Anterior cingulate cortex (tissue), 58 donors: ENCODE measurements around the gene IDH3A.
"Not testable (repeated sequence)": the region's sequence is repeated elsewhere in the genome, so short reads cannot be mapped to it uniquely, and the experiment has no call there.

Experiments
- DNase-seq, 58 donors: peaks; one replicate each; lab custom pipeline; 2025; lab: John Stamatoyannopoulos, UW

IDH3A gene

DNA sequence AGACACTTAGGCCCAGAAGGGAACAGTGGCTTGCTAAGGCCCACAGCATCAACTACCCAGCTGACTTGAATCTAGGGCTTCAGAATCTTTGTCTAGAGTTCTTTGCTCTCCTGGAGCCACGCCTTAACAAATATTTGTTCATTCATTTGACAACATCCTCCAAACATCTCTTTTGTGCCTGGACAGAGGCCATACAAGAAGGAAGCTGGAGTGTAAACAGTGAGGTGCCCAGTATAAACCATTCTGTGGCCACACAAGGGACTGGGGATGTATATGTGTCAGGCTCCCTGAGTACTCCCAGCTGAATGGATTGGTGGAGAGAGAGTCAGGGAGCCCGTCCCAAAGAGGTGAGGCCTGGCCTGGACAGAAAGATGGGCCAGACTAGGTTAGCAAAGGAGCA is 21.3 kb upstream of the IDH3A start:
- no peak for DNase-seq

DNA sequence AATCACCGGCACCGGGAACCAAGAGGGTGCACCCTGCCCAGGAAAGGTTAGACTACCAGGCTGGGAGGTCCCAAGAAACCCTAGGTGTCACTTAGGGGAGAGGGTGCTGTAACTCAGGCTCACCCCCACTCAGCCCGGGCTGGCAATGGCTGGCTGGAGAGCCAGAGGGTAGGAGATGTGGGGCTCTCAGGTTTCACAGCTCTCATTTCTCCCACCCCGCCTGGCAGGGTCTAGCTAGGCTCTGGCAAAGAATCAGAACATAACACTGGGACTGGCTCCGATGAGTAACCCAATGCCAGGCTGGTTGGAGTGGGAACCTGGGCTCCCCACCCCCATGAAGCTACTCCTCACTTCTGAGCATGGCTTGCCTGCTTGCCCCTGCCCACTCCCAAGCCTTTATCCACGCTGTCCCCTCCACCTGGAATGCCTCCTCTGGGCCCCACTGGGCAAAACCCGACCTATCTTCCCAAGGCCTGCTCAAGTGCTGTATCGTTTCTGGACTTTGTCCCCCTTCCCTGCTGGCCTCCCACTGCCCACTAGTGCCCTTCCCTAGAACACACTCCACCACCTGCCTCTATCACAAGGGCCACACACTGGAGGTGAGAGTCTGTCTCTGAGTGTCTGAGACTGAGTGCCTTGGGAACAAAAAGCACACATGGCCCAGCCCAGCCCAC is 19.9 kb upstream of the IDH3A start:
- peak in 2 of 58 donors; percentile 4 to 12 for DNase-seq

DNA sequence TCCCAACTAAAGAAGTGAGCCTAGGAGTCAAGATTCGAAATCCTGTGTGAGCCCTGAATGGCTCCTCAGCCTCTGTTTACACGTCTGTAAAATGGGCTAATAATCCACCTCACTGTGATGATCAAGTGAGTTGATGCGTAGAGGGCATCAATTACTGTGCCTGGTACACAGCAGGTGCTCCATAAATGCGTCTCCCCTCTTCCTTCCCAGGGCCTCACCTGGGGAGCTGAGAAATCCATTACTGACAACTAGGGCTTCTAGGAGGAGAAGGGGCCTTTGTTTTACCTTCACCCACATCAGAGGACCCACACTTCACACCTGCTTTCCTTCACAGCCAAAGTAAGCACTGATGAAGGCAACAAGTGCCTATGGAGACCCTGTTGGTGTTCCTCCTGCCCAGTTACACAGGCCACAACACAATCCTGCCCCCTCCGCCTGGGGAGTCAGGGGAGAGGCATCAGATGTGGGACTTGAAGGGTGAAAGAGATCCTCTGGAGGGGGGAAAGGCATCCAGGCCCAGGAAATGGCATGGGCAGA is 19.3 kb upstream of the IDH3A start:
- no peak for DNase-seq

DNA sequence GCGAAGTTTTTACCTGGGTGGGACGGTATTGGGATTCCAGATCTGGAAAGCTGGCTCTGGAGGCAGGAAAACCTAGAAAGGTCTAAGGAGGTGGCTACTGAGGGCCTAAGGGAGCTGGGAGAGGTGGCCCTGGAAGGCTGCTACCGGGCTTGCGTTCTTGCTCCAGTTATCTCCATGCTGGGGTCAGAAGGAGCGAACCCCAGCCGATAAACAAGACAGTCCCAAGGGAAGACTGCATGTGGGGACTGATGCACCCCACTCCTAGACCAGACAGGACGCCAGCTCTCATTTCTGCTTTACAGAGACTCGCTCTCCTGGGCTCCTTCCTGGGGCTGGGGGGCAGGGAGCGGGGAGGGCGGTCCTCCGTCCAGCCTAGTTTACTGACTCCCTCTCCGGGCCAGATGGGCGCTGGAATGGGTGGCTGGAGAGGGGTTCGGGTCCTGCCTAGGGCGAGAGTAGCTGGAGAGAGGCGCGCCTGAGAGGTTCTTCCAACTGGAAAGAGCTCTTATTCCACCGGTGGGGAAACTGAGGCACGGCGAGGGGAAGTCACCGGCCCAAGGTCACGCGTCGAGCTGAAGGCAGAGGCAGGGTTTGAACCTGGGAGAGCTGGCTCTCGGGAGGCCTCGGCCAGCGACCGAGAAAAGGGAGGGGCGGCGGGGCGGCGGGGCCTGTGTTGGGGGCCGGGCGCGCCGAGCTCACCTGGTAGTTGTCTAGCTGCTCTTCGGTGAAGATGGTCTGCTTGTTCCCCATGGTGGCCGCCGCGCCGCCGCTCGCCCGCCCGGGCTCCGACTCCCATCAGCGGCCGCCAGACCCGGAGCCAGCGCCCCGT is 18.5 kb upstream of the IDH3A start:
- DNase-seq: peak in 3 of 58 donors; percentile 33 to 59 (median 46)

DNA sequence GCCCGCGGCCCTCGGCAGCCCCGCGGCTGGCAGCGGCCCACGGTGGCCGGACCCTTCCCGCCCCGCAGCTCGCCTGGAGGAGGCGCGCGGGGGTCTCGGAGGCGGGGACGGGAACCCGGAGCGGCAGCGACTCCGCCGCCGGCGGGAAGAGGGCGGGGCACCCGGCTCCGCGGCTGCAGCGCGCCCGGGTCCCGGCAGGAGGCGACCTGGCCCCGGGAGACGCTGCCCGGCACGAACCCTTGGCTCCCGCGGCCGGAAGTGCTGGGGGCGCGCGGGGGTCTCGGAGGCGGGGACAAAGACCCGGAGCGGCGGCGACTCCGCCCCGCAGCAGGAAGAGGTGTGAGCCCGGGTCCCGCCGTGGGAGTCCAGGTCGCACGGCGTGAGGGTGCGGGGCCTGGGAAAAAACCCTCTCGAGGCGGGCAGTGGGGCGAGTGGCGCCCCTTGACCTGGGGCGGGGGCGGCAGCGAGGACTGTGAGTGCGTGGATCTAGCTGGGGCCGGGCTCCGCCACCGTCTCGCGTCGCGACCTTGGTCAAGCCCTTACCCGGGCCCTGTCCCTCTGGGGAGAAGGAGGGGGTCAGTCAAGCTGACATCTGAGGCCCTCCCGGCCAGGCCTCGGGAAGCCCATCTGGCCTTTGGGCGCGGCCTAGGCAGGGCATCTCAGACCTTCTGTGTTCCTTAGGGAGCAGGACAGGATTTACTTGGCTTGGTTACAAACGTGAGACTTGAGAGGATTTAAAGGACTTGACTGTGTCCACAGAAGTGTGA is 17.7 kb upstream of the IDH3A start, which contains the start of gene CIB2:
Gene CIB2, minus strand, starts transcription at position 151 of the 767 bp plus-strand sequence. CDS start 230 bp downstream, outside the sequence.
- DNase-seq: peak in 47 of 58 donors; percentile 10 to 69 (median 35)

DNA sequence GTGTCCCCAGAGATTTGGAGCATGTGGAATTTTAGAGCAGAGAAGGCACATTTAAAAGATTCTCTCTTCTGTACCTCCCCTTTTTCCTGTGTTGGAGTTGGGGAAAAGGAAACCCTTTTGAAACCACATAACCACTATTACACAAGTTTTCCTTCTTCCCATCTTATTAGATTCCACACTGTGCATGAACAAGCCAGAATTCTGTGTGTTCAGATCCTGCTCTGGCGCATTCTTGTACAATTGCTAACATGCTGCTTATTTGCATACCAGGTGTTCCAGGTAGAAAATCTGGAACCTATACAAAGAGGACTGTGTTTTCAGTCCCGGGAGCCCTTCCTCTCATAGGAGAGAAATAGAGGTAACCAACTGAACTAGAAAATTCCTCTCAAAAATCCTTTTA is 15.4 kb upstream of the IDH3A start:
- no peak for DNase-seq

DNA sequence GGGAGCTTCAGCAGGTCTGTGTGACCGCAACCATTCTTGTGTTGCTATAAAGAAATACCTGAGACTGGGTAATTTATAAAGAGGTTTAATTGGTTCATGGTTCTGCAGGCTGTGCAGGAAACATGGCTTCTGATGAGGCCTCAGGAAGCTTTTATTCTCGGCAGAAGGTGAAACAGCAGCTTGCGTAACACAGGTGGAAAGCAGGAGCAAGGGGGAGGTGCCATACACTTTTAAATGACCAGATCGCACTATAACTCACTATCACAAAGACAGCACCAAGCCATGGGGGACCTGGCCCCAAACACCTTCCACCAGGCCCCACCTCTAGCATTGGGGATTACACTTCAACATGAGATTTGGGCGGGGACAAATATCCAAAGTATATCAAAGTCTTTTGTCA is 9.6 kb upstream of the IDH3A start:
- DNase-seq: no peak

DNA sequence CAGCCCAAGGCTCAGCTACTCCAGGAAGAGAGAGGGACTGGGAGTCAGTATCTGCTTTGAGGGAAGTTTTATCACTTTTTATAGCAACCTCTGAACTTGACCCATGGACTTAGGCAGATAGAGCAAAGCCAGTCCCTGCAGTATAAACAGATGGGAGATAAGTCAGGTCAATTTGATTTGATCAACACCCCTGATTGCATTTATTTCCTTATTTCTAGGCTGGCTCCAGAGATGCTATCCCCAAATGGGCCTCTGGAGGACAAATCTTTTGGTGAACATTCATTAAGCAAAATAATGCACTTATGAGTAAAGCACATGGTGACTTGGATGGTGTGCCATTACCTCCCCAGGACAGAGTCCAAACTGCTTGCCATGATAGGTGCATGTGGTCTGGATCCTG is 8.9 kb upstream of the IDH3A start:
- no peak for DNase-seq

DNA sequence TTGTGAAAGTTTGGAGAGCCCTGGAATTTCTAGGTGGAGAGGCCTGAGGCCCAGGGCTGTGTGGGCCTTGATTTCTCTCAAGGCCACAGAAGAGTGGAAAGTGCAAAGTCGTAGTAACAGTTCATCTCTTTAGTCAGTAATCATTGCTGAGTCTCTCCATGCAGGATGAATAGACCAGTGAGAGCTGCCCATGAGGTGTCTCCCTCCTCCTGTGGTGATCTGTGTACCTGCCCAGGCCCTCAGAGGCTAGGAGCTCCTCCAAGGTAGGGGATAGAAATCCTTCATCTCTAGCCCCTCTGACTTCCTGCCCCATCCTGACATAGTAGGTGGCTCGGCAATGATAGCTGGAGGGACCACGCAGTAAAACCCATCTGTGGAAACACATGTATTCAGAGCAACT is 6.8 kb upstream of the IDH3A start:
- no peak for DNase-seq

DNA sequence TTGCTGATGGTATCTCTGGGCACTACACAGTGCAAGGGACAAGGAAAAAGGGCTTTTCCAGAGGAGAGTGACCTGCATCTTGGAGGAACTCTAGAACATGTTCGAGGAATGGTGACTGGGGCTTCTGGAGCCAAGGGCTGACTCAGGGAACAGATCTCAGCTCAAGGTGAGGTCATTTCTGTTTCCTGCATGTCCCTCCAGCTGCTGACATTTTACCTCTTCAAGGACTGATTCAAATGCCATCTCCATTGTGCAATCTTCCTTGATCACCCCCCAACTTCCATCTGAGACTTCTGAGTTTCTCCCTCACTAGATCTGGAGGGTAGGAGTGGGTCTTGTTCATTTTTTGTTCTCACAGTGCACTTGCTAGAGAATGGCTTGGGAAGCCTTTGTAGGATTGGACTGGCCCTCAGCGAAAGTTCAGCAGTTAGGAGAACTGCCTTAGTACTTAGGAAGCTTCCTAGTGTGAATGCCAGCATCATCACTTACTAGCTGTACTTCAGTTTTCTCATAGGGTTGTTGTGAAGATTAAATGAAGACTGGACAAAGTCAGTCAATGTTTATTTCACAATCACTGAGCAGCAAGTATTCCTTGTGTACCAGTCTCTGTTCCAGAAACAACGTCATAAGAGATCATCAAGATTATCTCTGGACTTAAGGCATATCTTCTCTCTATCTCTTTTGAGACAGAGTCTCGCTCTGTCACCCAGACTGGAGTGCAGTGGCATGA is 2.6 kb upstream of the IDH3A start:
- DNase-seq: no peak

DNA sequence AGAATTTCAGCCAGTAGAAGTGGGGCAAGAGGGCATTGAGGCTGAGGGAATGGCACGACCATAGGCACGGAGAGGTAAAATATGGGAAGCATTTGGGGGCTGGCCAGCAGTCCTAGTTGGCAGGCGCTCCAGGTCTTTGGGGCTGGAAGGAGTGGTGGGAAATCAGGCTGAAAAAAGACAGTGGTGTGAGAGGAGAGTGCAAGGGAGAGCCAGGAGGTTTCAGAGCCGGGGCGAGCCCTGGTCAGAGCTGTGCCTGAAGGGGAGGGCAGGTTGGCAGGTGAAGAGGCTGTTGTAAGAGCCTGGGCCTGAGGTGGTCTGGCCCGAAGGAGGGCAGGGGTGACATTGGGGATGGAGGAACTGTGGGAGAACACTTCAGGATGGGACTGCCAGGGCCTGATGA is 1.6 kb upstream of the IDH3A start:
- no peak for DNase-seq

DNA sequence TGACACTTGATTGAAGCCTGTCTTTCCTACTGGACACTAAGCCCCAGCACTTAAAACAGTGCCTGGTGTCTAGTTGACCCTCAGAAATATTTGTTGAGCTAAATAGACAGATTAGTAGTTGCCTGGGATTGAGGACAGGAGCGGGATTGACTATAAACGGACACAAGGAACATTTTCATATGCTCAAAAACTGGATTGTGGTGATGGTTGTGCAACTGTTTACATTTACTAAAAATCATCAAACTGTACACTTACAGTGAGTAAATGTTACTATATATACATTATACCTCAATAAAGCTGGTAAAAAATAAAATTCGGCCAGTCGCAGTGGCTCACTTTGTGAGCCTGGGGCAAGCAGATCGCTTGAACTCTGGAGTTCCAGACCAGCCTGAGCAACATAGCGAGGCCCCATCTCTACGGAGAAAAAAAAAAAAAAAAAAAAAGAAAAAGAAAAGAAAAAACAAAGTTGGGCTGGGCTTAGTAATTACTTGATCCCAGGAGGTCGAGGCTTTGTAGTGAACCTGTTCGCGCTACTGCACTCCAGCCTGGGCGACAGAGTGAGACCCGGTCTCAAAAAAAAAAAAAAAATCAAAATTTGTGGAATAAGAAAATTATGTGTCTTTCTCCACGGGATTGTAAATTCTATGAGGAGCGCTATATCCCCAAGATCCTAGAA is 632 bp upstream of the IDH3A start:
- no peak for DNase-seq

DNA sequence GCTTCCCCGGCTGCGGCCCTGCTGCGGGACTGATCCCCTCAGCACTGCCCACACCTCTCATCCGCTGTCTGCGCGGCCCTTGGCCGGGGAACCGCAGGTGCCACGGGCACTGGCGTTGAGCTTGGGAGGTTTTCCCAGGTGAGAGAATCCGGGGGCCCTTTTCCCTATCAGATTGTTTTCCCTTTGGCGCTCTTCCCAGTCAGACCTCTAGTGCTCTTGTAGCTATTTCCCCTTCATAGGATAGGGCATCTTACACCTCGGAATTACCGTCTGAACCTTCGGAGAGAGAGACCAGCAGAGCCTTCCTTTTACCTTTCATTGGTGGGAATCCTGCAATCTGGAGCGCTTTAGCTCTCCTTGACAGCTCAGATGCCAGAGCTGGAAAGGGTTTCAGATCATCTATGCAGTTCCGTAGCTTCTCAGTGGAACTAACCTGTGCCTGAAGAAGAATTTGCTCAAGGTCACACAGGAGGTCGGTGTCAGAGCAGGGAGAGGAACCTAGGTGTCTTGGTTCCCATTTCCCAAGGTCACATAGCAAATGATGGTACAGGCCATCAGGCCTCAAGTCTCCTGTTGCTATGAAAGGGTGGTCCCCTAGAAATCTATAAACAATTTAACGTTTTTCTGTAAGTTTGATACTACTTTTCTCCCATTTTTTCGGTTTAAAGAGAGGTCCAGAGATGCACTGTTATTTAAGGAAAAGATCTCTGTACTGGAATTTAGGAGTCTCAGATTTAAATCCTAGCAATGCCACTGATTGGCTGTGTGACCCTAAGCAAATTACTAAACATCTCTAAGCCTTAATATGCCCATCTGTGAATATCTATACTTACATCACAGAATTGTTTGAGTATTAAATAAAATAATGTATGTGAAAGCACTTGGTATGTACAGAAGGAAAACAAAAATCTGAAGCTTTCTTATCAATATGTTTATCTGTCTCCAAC is 916 bp downstream of the IDH3A start:
- peak in 2 of 58 donors; percentile 36 to 37 for DNase-seq

DNA sequence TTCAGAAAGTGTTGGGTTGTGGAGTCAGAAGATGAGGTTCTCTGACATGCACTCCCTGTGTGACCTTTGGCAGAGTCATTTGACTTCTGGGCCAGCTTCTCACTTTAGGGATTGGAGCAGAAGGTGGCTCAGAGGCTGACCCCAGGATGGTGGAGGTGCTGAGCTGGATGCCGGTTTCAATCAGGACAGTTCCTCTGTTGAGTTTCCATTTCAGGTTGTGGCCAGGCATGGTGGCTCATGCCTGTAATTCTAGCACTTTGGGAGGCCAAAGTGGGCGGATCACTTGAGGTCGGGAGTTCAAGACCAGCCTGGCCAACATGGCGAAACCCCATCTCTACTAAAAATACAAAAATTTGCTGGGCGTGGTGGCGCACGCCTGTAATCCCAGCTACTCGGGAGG is 1.9 kb downstream of the IDH3A start:
- not testable (repeated sequence) for DNase-seq

DNA sequence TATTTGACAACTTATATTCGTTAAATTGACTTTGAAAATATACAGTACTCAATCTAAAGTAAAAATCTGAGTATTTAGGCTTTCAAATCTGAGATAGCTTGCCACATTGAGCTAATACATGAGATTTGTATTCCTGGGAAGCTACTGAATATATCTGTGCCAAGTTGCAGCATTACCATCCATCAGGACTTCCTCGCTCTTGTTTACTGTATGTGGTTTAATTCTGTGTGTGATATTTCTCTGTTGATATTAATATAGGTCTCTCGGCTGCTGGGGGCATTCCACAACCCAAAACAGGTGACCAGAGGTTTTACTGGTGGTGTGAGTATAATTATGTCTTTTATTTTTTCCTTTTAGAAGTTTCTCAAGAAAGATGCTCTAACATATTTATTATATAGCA is 5.8 kb downstream of the IDH3A start:
- no peak for DNase-seq

DNA sequence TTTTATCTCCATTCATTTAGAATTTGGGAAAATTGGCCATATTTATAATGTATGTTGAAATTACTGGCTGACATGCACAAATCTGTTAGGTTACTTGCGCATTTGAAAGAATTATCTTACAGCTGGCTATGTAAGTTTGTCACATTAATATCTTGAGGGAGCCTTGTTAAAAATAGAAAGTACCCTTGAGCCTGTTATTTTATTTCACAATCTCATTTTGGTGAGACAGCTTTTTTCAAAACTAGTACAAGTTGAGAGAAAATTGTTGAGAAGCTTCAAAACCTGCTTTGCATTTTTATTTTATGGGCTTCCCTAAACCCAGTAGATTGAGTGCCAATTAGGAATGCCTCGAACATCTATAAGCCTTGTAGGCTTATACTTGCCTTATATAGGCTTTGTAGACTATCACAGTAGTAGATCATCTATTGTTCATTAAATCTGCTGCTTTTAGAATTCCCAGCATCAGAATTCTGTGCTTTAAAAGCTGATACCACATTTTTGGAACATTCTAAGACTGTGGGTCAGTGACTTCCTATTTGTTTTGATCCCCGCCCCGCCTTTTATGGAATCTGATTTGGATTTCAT is 6.3 kb downstream of the IDH3A start:
- no peak for DNase-seq

DNA sequence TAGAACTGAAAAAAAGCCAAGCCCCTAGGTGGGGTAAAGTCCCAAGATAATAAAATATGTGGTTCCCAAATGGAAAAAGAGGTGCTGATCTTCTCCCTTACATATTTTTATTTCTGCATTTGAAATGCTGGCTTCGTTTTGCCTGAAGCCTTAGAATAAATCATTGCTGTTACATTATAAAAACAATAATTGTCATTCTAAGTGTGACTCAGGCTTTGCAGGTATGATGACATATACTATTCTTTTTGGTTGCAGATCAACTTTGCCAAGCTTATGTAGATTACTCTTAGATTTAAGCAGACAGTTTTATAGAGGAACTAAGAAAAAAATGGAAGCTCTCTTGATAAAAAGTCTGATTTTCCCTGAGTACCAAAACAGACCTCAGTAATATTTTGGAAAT is 7.5 kb downstream of the IDH3A start:
- DNase-seq: no peak

DNA sequence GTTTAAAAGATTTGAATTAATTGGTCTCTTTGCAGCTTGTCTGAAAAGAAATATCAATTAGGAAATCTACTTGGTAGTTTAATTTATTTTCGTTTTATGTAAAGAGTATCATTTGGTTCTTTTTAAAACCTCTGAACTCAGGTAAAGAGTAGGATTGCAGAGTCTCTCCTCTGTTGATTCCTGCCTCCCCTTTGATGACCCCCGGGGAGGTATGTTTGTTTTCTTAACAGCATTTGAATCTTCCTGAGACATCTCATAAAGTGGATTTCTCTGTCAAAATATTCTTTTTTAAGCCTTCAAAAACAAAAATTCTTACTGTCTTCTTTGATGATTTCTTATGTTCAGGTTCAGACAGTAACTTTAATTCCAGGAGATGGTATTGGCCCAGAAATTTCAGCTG is 8.0 kb downstream of the IDH3A start:
- no peak for DNase-seq
